GM18508 (cell line): Measurements from ENCODE around the gene PRCC.

ENCODE experiments used
- ATAC-seq: cut with Tn5 transposase; IDR thresholded peaks from one replicate; pipeline ENCODE4 v1.9.1; 2021; ENCODE audit warnings: moderate number of reproducible peaks; ENCODE audit not compliant: insufficient read depth, unreplicated experiment

PRCC gene

DNA sequence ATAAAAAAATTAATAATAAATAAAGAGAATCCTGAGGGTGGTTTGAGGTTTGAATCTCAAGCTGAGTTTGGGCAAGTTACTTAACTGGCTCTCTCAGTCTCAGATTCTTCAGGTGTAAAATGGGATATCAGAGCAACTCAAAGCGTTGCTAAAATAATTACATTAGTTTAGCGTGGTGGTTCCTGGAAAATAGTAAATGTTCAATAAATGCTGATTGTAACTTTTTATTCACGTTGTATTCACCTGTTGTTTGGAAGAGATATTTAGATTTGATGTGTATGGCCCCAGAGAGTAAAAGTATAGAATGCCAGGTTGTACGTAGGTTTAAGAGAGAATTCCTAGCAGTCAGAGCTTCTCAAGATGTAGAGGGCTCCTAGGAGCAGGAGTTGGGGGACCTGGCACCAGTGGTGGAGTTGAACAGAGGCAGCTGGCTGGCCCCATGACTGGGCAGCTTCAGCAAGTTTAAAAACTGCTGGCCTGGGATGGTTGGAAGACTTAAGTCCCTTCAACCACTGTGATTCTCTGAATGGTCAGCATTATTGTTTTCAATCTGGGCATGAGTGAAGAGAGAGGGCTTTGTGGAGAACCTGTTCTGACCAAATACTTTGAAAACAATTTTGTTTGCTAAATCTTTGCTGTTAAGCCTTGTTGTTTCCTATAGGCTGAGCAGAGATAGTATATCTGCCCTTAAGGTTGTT lies 22.4 kb downstream of the PRCC start:
- ATAC-seq: no peak

DNA sequence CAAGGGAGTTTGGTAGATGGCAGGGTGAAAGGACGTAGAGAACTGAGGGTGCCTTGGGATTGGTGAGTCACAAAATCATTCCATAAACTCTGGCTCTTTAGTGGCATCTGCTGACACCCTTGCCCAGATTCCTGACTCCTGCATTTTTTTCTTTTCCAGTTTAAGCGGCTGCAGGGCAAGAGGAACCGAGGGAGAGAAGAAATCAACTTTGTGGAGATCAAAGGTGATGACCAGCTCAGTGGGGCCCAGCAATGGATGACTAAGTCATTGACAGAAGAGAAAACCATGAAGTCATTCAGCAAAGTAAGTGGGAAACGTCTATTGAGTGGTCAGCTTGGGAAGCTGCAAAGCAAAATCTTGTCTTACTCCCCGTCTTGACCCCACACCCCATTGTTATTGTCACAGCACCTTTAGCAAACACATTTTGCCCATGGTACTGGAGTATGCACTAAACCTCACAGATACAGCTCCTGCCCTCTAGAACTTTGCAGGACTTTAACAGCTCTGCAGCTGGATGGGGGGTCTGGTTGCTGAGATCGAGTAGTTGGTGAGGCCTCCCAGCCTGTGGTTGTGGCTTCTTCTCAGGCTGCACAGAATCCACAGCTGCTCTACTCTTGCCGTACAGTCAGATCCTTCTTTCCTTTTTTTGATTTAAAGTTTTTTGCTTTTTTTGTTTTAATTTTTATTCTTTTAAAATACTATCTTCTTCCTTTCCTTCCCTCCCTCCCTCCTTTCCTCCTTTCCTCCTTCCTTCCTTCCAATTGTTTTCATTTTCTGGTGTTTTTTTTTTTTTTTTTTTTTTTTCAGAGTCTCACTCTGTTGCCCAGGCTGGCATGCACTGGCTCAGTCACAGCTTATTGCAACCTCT lies 27.4 kb downstream of the PRCC start:
- ATAC-seq: no peak

DNA sequence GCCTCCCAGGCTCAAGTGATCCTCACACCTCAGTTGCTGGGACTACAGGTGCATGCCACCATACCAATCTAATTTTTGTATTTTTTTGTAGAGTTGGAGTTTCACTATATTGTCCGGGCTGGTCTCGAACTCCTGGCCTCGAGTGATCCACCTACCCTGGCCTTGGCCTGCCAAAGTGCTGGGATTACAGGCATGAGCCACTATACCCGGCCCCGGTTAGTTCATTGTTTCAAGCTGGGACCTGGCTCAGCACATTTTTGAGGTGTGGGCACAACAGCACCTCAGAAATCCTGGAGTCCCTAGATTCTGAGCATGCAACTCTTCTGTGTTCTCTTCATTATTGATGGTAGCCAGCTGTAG lies 28.0 kb downstream of the PRCC start:
- ATAC-seq: no peak

DNA sequence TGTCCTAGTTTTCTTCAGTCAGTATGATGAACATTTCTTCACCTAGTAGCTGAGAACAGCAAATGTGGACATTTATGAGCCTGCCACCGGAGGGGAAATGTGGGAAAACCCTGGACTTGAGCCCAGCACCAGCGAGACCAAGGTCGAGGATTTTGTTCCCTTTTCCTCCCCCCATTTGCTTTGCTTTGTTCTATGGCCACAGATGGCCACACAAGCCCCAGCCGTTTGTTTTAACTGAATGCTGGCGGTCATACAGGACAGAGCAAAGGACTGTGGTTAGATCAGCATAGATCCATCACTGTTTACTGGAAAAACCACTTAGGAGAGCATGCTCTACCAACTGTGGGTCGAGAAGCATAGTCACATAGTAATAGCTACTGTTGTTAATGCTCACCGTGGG lies 28.5 kb downstream of the PRCC start:
- ATAC-seq: no peak

DNA sequence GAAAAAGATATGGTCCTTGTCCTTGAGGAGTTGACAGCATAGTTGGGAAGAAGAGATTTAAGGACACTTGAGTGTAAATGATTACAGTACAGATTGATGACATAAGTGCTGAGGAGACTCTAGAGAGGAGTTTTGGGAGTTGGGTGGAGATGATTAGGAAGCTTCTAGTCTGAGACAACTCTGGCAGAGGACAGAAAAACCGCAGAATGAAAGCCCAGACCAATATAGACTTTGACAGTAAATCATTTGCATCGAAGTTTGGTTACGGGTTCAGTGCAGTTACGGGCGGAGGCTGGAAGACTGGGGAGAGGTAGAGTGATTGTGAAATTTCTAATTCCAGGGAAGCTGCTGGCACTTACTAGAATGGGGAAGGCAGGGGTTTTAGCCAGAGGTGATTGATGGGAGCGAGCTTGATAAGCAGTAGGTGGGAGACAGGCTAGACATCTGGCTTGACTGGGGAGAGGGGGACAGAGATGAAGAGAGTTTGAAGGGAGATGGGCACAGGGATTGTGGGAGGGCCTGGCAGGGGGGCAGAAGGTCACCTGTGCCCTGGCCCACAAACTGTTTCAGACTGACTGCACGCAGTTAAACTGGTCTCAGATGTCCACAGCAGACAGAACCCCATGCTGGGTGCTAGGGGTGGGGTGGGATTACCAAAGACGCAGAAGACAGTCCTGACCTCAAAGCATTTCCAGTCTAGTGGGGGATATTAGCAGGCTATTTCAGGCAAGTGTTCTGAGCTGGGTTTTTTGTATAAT lies 29.2 kb downstream of the PRCC start:
- no peak for ATAC-seq

DNA sequence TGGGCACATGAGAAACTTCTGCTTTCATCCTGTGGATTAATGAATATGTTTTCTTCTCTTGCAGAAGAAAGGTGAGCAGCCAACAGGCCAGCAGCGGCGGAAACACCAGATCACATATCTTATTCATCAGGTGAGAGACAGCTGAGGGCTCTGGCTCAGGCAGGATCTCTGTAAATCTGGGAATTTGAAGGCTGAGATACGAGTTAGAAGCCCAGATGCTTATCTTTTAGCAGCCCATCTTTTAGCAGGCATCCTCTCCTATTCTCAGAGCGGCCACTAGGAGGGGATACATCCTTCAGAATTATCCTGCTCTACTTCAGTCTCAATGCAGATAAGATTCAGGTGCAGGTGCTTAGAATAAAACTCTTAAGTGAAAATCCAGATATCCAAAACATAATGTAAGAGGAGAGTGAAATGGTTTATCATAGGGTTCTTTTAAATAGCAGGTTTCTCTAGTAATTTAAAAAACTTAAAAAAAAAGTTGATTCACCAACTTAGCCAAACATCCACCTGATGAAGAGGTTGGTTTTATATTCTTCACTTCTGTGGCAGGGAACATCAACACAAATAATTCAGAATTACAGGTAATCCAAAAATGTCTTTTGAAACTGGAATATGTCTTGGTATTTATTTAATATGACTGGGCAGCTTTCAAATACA lies 30.0 kb downstream of the PRCC start:
- no peak for ATAC-seq

DNA sequence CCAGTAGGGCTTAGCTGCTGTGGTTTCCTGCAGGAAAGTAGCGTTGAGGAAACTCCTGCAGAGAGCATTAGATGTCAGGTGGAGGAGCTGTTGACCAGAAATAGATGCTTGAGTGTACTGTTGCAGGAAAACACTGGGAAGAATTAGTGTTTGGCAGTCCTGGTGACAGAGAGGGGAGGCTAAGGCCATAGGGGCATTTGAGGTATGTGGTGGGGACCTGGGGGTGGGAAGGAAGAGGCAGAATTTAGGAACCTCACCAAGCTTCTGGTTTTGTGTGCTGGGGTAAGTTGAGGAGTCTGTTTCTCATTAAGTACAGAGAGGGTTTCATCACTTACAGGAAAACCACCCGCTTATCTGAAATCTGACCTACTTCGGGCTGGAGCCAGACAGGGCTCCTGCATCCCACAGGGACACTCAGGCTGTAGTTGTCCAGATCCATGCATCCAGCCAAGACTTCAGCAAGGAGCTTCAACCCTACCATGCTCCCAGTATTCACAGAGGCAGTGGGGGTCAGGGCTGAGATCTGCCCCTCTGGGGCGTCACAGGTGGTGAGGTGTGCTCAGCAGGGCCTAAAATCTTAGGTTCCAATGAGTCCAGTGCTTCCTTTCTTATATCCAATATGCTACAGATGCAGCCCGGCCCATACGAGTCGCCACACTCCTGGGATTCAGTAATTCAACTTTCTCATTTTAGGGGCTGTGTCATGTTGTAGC lies 34.2 kb downstream of the PRCC start:
- ATAC-seq: no peak

DNA sequence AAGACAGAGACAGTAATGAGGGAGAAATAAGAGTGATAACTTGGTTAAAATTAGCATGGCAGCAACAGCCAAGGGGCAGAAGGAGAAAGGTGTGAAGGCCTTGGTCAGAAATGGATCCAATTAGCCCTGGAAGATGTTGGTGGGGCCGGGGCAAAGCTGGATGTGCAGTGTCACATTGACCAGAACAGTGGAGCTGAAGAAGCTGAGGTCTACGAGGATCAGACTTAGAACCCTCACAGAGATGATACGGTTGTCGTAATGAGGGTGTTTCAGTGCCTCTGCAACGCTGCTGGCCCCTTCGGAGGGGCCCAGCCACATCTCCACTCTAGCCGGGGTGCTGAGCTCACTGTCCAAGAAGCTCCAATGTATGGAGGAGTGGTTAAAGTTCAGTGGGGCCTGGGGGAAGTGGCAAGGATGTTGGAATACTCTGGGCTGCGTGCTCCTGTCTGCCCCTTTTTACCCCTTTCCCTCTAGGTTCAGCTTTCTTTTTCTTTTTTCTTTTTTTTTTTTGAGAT lies 35.1 kb downstream of the PRCC start:
- no peak for ATAC-seq

DNA sequence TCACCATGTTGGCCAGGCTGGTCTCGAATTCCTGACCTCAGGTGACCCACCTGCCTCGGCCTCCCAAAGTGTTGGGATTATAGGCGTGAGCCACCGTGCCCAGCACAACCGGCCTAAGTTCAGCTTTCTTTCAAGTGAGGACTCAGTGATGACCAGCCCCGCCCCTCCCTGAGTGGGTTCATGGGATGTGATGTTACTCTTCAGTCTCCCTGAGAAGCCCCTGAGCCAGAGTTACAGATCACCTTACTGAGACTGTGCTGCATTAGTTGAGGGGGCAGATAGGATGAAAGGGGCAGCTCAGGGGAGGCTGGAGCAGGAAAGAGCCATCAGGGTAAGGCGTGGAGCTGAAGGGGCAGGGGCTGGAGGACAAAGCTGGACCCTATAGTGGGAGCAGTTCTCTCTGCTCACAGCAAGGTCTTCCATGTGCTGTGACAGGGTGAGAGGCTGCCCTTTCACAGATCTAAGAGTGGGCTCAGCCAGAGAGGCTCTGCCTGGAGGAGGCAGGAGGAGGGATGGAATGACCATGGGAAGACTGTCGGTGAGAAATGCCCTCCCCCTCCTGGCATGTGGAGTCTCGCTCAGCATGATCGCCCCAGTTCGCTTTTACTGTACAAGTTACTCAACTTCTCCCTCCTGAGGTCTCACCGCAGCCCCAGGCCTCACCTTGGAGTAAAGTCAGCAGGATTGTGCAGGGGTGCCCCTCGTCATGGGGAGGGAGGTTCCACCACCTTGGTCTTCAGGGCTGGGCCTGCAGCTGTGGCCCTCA lies 35.9 kb downstream of the PRCC start:
- ATAC-seq: no peak

DNA sequence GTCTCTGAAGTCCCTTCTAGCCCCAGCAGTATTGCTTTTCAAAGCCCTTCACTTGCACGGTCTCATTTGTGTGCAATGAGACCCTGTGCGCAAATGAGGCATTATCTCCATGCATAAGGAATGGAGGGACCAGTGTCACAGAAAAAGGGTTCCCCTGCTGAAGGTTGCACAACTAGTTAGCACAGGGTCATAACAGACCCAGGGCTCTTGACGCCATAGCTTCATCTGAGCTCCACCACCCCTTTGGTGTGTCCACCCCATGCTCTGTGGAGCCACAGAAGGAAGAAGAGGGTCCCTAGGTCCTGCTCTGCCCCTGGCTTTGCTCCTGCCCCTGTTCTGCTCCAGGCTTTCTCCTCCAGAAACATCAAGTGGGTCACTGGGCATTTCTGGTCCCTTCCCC lies 36.7 kb downstream of the PRCC start:
- ATAC-seq: no peak

DNA sequence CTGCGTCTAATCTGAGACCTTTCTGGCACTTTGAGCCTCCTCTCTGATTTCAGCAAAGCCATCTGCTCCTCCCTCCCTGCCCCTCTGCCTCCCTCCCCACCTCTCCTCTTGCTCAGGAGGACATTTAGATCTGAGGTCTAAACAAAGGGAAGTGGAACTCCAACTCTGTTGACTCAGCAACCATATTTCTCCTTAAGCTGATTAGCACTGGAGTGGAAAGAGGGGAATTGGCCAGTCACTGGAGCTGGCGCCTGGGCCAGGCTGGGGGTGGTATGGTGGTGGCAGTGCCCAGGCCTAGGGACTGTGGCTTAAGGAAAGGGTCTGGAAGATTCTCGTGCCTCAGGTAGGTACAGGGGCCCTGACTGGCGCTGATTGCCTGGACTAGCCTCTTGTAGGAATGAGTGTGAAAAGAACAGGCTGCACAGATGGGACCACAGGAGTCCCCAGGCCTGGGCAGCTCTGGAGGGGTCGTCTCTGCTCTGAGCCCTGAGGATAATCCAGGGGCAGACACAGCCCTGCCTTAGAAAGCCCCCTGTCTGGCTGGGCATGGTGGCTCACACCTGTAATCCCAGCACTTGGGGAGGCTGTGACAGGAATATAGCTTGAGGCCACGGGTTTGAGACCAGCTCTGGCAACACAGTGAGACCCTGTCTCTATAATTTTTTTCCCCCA lies 37.4 kb downstream of the PRCC start:
- ATAC-seq: no peak

DNA sequence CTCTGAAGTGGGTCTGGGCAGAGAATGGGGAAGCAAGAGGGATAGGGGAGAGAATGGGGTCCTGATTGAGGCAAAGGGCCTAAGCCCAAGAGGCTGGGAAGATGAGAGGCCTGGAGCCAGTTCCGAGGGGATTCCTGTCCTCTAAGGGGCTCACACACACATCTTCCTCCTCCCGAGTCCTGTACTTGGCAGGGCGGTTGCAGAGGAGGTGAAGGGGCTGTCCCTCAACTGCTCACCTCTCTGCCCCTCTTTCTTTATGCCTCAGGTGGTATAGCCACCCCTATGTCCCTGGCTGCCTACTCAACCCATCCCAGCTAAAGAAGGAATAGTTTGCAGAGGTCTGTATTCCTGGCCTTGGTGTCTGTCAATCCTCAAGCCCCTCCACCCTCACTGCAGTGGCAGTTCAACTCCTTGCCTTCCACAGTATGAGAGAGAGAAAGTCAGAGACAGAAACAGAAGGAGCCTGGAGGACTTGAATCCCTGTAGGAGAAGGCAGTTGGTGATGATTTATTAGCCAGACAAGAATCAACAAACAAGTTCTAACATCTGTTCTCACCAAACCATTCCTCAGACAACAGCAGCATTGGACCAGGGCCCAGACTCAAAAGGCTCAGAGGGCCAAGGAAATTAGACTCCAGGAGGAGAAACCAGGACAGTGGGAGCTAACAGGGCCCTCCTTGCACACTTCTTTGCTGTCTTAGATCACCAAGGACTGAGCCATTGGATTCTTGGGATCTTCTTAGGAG lies 38.6 kb downstream of the PRCC start:
- no peak for ATAC-seq

DNA sequence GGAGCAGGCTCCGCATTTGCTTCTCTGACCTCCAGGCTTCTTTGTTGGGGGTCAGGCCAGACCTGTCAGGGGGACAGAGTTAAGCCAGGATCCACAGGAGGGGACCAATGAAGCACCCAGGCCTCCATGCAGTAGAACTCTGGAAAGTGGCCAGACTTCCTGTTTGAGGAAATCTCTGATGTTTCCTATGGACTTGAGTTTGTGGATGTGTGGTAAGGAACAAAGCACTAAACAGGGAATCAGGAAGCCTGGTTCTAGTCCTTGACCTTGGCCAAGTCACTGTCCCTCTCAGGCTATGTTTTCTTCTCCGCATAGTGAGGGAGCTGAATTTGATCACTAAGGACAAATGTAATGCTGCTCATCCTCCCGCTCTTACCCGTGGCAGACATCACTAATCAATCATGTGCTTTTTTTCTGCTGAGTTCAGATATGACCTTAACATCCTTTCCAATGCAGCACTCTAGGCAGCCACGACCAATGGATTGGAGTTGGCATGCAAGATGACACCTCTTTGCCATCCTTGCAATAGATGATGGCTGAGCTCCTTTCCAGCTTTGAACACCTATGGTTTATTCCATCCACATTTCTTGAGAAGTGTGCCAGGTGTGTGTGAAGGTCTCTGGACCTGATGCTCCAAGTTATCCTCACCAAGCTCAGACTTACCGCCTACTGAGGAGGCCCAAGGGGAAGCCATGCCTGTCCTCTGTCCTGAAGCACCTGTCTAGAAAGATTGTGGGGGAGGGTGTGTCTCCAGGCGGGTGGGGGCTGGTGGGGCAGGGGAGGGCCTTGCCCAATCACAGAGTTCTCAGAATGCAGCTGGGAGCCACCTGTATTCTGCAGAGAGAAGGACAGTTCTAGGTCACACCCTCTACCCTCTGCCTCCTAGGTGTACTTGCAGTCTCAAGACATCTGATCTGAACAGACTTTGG lies 39.4 kb downstream of the PRCC start:
- no peak for ATAC-seq

DNA sequence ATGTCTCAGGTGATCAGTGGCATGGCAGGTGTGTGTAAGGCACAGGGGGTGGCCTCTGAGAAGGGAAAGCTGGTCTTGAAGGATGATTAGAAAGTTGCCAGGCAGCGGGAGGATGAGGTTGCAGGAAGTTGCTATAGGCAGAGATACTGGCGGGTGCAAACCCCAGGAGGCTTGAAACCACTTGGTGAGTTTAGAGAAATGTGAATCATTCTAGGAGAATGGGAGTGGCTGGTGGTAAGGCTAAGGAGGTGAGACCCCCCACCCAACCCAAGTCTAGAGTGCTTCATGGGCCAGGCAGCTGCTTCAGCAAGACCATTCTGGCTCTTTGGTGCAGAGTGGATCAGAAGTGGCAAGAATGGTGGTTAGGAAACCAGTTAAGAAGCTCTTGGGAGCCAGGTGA lies 40.3 kb downstream of the PRCC start:
- ATAC-seq: no peak

DNA sequence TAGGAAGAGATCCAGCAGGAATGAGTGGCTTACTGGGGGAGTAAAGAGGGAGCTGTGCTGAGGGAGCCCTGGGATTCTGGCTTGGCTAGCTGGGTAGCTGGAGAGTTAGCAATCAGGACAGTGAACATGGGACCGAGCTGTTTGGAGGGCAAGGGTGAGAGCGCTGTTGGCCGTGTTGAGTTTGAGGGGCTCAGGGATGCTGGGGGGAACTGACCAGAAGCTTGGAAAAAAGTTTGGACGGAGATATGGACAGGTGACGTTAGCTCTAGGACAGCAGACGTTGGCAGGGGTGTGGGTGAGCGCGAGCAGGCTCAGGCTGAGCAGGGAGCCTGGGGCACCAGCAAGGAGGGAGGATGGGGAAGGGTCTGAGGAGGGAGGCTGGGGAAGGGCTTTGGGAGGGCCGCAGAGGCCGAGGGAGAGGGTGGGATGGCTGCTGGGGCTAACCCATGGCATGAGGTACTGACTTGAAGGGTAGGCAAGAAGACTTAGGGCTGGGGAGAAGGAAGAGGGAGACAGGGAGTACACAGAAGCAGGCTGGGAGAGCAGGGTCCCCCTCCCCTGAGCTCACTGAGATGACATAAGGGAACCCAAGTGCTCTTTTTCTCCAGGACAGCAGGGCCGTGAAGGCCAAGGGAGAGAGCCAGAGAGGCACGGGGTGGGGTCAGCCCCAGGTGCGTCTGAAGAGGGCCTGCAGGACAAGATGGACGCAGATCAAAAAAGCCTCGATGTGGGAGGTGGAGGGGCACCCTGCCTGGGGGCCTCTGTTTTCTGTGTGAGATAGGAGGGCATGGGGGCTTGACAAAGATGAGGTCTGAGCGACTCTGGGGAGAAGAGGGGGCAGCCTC lies 41.1 kb downstream of the PRCC start:
- ATAC-seq: no peak

DNA sequence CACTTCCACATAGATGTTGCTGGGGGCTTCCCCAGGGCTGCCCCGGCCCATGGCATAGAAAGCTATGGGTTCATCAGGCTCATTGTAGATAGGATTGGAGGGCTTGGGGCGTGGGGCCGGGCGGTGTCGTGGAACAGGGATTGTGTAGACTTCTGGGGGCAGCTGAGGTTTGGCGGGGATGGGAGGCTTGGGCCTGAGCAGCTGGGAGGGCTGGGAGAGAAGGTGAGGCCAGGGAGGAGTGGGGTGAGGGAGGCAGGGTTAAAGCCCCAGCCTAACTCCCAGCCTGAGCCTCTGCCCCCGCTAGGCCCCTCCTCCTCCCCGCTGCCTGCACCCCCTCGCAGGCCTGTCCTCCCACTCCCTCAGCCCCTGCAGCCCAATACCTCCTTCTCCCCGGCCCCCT lies 41.9 kb downstream of the PRCC start:
- no peak for ATAC-seq
